Vagina (tissue), 2 donors: Measurements from ENCODE around the gene FAF1. TPM values are rescaled to one million over a fixed set of nuclear protein-coding genes. Genes with fewer than 3 reads are reported as not detected.
"Not testable (repeated sequence)": the region's sequence is repeated elsewhere in the genome, so short reads cannot be mapped to it uniquely, and the experiment has no call there.

Experiments used
- DNase-seq, 2 donors: peaks; one replicate each; pipeline ENCODE4 v3.0.0-alpha.2; 2017; ENCODE audit errors: extremely low spot score in 2 of 2
- H3K27ac ChIP-seq: fragments of 200-600 bp; sonication (generic); one replicate; pipeline ENCODE4 v1.5.1; 2019
- H3K27me3 ChIP-seq: fragments of 200-600 bp; sonication (generic); one replicate; pipeline ENCODE4 v1.5.1; 2019
- H3K36me3 ChIP-seq, 2 donors: fragments of 200-600 bp; sonication (generic); one replicate each; pipeline ENCODE4 v1.5.1; 2017 to 2019
- H3K4me1 ChIP-seq: fragments of 200-600 bp; sonication (generic); one replicate; pipeline ENCODE4 v1.5.1; 2019
- H3K4me3 ChIP-seq, 2 donors: fragments of 200-600 bp; sonication (generic); 1 replicate in 1 of 2; 2 replicates in 1 of 2; pipeline ENCODE4 v1.5.1; 2016 to 2019
- H3K9me3 ChIP-seq: fragments of 200-600 bp; sonication (generic); one replicate; pipeline ENCODE4 v1.5.1; 2019
- POLR2A ChIP-seq, 2 donors: fragments of 450-650 bp; IDR thresholded peaks; one replicate each; pipeline ENCODE4 v1.6.1; 2017; ENCODE audit warnings: antibody characterized with exemption in 2 of 2, mild to moderate bottlenecking in 2 of 2, moderate library complexity in 2 of 2
- POLR2AphosphoS5 ChIP-seq, 2 donors: sonication (generic); formaldehyde crosslinking; IDR thresholded peaks; one replicate each; pipeline ENCODE4 v1.9.0; 2017; ENCODE audit warnings: antibody characterized with exemption in 2 of 2, mild to moderate bottlenecking in 2 of 2, low read depth in 1 of 2; ENCODE audit not compliant: insufficient read depth in 1 of 2
- intact Hi-C: fragments of 100-400 bp; cut with DNase I; formaldehyde crosslinking; loops from one replicate; pipeline ENCODE4 v1.15.1; 2023
- total RNA-seq: library from RNA; depleted of rRNA; stranded (reverse); fragments of >200 nt; gene quantifications from one replicate; pipeline ENCODE4 v1.2.3, GENCODE V29; 2016
- TF ChIP-seq, protein P1 (sequence below), 3 experiments: fragments of 450-650 bp in 2 of 3; fragments of 200-600 bp in 1 of 3; sonication (generic) in 1 of 3; IDR thresholded peaks; one replicate each; pipeline ENCODE4 v1.5.1; 2017 to 2019; ENCODE audit warnings: antibody characterized with exemption in 3 of 3, mild to moderate bottlenecking in 2 of 3, moderate library complexity in 2 of 3

The FAF1 gene
- total RNA-seq, 1 donor from 2014 or later, result 40.0 TPM

- Histone ChIP-seq H3K36me3 (no peaks in the 10 kb centered on the region), H3K27ac (no peak overlapping the region), H3K27me3 (no peaks in the 10 kb centered on the region), H3K4me1 (no peaks in the 10 kb centered on the region), H3K9me3 (no peaks in the 10 kb centered on the region), H3K4me3 (no peak overlapping the region)
- TF ChIP-seq POLR2AphosphoS5 (IDR thresholded peaks at IDR 0.05; ENCODE audit: insufficient read depth in 1 of 2, low read depth in 1 of 2) (no peak), POLR2A (IDR thresholded peaks at IDR 0.05) (no peak)
- TF ChIP-seq, protein P1, sequence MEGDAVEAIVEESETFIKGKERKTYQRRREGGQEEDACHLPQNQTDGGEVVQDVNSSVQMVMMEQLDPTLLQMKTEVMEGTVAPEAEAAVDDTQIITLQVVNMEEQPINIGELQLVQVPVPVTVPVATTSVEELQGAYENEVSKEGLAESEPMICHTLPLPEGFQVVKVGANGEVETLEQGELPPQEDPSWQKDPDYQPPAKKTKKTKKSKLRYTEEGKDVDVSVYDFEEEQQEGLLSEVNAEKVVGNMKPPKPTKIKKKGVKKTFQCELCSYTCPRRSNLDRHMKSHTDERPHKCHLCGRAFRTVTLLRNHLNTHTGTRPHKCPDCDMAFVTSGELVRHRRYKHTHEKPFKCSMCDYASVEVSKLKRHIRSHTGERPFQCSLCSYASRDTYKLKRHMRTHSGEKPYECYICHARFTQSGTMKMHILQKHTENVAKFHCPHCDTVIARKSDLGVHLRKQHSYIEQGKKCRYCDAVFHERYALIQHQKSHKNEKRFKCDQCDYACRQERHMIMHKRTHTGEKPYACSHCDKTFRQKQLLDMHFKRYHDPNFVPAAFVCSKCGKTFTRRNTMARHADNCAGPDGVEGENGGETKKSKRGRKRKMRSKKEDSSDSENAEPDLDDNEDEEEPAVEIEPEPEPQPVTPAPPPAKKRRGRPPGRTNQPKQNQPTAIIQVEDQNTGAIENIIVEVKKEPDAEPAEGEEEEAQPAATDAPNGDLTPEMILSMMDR (IDR thresholded peaks at IDR 0.05), result no peak
- intact Hi-C loops, result no loop called here
- no peak for DNase-seq
Measured at GRCh38 chr1:50917138-50918137, 42.6 kb downstream of the FAF1 start.

DNA sequence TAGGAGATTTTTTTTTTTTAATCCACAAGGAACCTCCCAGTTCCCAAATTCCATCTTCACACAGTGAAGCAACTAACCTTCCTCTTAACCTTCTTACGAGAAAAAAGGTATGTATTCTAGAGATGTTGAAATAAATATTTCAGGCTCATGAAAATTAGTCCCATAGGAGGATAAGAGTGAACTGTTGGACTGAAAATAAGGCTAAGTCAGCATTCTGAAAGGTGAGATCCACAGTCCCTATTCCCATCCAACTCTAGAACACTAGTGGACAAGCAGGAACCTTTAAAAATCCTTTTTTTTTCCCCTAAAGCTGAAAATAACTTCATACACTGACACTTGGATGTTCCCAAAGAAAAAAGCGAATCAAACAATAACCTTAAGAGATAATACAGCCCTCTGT is 44.4 kb downstream of the FAF1 start:
- Histone ChIP-seq H3K9me3 (no peaks in the 10 kb centered on the region), H3K36me3 (no peaks in the 10 kb centered on the region), H3K4me1 (no peaks in the 10 kb centered on the region), H3K27me3 (no peaks in the 10 kb centered on the region), H3K27ac (no peak overlapping the region), H3K4me3 (no peak overlapping the region)
- intact Hi-C loops, result no loop called here
- DNase-seq, result no peak
- TF ChIP-seq POLR2A (IDR thresholded peaks at IDR 0.05), result no peak
- TF ChIP-seq, protein P1 (IDR thresholded peaks at IDR 0.05), result no peak
- no peak for TF ChIP-seq POLR2AphosphoS5 (IDR thresholded peaks at IDR 0.05; ENCODE audit: insufficient read depth in 1 of 2, low read depth in 1 of 2)

DNA sequence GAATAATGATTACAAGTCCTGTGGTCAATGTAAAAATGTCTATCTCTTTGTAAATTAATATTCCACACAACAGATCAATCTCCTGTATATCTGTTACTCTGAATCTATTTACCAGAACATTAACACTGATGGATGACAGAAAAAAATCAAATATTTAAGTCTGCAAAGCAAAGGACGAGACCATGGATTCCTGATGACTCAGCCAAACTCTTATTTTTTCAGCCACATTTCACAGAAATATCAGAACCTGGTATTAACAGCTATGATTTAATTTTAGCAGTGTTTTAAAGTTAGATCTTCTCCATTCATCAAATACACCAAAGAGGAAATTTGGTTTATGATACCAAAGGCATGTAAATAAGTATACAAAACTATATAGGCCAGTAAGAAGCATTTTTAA is 46.1 kb downstream of the FAF1 start:
- DNase-seq, result no peak
- H3K4me1 ChIP-seq, result no peaks in the 10 kb centered on the region
- H3K27me3 ChIP-seq, result no peaks in the 10 kb centered on the region
- intact Hi-C loops, result no loop called here
- no peak overlapping the region for H3K4me3 ChIP-seq
- H3K9me3 ChIP-seq, result no peaks in the 10 kb centered on the region
- TF ChIP-seq, protein P1 (IDR thresholded peaks at IDR 0.05), result no peak
- TF ChIP-seq POLR2A (IDR thresholded peaks at IDR 0.05) (no peak), POLR2AphosphoS5 (IDR thresholded peaks at IDR 0.05; ENCODE audit: insufficient read depth in 1 of 2, low read depth in 1 of 2) (no peak)
- no peak overlapping the region for H3K27ac ChIP-seq
- H3K36me3 ChIP-seq, result no peaks in the 10 kb centered on the region

DNA sequence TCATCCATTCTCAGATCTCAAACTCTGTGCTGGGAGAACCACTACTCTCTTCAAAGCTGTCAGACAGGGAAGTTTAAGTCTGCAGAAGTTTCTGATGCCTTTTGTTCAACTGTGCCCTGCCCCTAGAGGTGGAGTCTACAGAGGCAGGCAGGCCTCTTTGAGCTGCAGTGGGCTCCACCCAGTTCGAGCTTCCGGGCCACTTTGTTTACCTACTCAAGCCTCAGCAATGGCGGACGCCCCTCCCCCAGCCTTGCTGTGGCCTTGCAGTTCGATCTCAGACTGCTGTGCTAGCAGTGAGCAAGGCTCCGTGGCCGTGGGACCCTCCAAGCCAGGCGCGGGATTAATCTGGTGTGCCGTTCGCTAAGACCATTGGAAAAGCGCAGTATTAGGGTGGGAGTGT is 49.7 kb downstream of the FAF1 start:
- DNase-seq, H3K27me3 ChIP-seq, H3K36me3 ChIP-seq, H3K4me3 ChIP-seq, H3K27ac ChIP-seq, H3K4me1 ChIP-seq, H3K9me3 ChIP-seq, intact Hi-C loops: not testable (repeated sequence)

DNA sequence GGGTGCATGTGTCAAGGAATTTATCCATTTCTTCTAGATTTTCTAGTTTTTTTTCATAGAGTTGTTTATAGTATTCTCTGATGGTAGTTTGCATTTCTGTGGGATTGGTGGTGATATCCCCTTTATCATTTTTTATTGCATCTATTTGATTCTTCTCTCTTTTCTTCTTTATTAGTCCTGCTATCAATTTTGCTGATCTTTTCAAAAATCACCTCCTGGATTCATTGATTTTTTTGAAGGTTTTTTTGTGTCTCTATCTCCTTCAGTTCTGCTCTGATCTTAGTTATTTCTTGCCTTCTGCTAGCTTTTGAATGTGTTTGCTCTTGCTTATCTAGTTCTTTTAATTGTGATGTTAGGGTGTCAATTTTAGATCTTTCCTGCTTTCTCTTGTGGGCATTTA is 52.5 kb downstream of the FAF1 start:
- H3K9me3 ChIP-seq, intact Hi-C loops, H3K36me3 ChIP-seq: not testable (repeated sequence)

GRCh38 chr1:50906050-50906449 is 54.0 kb downstream of the FAF1 start:
- H3K27me3 ChIP-seq, H3K4me3 ChIP-seq, H3K27ac ChIP-seq, H3K9me3 ChIP-seq, H3K36me3 ChIP-seq, DNase-seq, intact Hi-C loops, H3K4me1 ChIP-seq: not testable (repeated sequence)

More for the DNA sequence above, 52.5 kb downstream of the FAF1 start:
- DNase-seq, H3K27ac ChIP-seq, H3K4me1 ChIP-seq, H3K27me3 ChIP-seq, H3K4me3 ChIP-seq: not testable (repeated sequence)
